MM.1S (cell line): ENCODE measurements around the gene COLEC12.

ENCODE experiments used
- DNase-seq: peaks from one replicate; pipeline ENCODE4 v3.0.0-alpha.2; 2015
- H2AFZ ChIP-seq: fragments of 300-600 bp; sonication (generic); 2 replicates; pipeline ENCODE4 v1.6.0; 2016; ENCODE audit warnings: antibody characterized with exemption, low read length
- H3F3A ChIP-seq: fragments of 300-600 bp; sonication (generic); 2 replicates; pipeline ENCODE4 v1.6.1; 2016; ENCODE audit warnings: mild to moderate bottlenecking, antibody characterized with exemption, low read length, moderate library complexity, mixed read lengths; ENCODE audit not compliant: insufficient read depth
- H3K27ac ChIP-seq: fragments of 300-600 bp; sonication (generic); 2 replicates; pipeline ENCODE4 v1.5.1; 2016; ENCODE audit warnings: mild to moderate bottlenecking, low read length
- H3K27me3 ChIP-seq: fragments of 300-600 bp; sonication (generic); replicated peaks from 2 replicates; pipeline ENCODE4 v1.6.0; 2016; ENCODE audit warnings: low read length; ENCODE audit not compliant: insufficient read depth
- H3K36me3 ChIP-seq: fragments of 300-600 bp; sonication (generic); replicated peaks from 2 replicates; pipeline ENCODE4 v1.6.1; 2016; ENCODE audit warnings: mild to moderate bottlenecking, low read length, mixed read lengths; ENCODE audit not compliant: insufficient read depth
- H3K4me1 ChIP-seq: fragments of 300-600 bp; sonication (generic); 2 replicates; pipeline ENCODE4 v1.6.1; 2016; ENCODE audit warnings: low read length, mixed read lengths
- H3K4me2 ChIP-seq: fragments of 300-600 bp; sonication (generic); 2 replicates; pipeline ENCODE4 v1.6.0; 2016; ENCODE audit warnings: low read depth, low read length
- H3K4me3 ChIP-seq: fragments of 300-600 bp; sonication (generic); 2 replicates; pipeline ENCODE4 v1.5.1; 2016; ENCODE audit warnings: low read length, mixed read lengths
- H3K79me2 ChIP-seq: fragments of 300-600 bp; sonication (generic); 2 replicates; pipeline ENCODE4 v1.6.1; 2016; ENCODE audit warnings: mixed run types, low read length, mixed read lengths
- H3K9ac ChIP-seq: fragments of 300-600 bp; sonication (generic); 2 replicates; pipeline ENCODE4 v1.6.1; 2016; ENCODE audit warnings: low read length, mixed read lengths
- H3K9me2 ChIP-seq: fragments of 300-600 bp; sonication (generic); replicated peaks from 2 replicates; pipeline ENCODE4 v1.6.1; 2016; ENCODE audit warnings: mild to moderate bottlenecking, low read length, mixed read lengths; ENCODE audit not compliant: insufficient read depth
- H3K9me3 ChIP-seq: fragments of 300-600 bp; sonication (generic); replicated peaks from 2 replicates; pipeline ENCODE4 v1.6.1; 2016; ENCODE audit warnings: mild to moderate bottlenecking, low read length, mixed read lengths; ENCODE audit not compliant: insufficient read depth
- H4K20me1 ChIP-seq: fragments of 300-600 bp; sonication (generic); 2 replicates; pipeline ENCODE4 v1.6.1; 2016; ENCODE audit warnings: mild to moderate bottlenecking, low read length, moderate library complexity, mixed read lengths; ENCODE audit not compliant: insufficient read depth
- CTCF ChIP-seq: fragments of 300-600 bp; sonication (generic); IDR thresholded peaks from 2 replicates; pipeline ENCODE4 v1.5.1; 2016; ENCODE audit warnings: antibody characterized with exemption, low read length, mixed read lengths
- EZH2 ChIP-seq: fragments of 300-600 bp; sonication (generic); optimal IDR thresholded peaks from 2 replicates; pipeline ENCODE3; 2017; ENCODE audit warnings: low read depth, mild to moderate bottlenecking, antibody characterized with exemption, low read length, mixed read lengths
- EZH2phosphoT487 ChIP-seq: fragments of 300-600 bp; sonication (generic); IDR thresholded peaks from 2 replicates; pipeline ENCODE4 v1.6.1; 2018; ENCODE audit warnings: antibody characterized with exemption, low read length

Gene COLEC12

GRCh38 chr18:415617-416612 is 84.6 kb downstream of the COLEC12 start:
- H3K27me3 ChIP-seq, result no peaks in the 10 kb centered on the region
- no peaks in the 10 kb centered on the region for H3K79me2 ChIP-seq
- H3K4me2 ChIP-seq, result no peak overlapping the region
- TF ChIP-seq EZH2phosphoT487 (no peak), EZH2 (no peak), CTCF (no peak)
- H4K20me1 ChIP-seq, result no peaks in the 10 kb centered on the region
- no peak overlapping the region for H3K27ac ChIP-seq
- H3K4me3 ChIP-seq, result no peak overlapping the region
- no peaks in the 10 kb centered on the region for H3K36me3 ChIP-seq
- H3K9me3 ChIP-seq, result no peaks in the 10 kb centered on the region
- H3K9ac ChIP-seq, result no peak overlapping the region
- DNase-seq, result no peak
- no peak overlapping the region for H2AFZ ChIP-seq
- H3F3A ChIP-seq, result no peaks in the 10 kb centered on the region
- H3K9me2 ChIP-seq, result no peaks in the 10 kb centered on the region
- no peaks in the 10 kb centered on the region for H3K4me1 ChIP-seq

- Histone ChIP-seq H3K27ac (no peak overlapping the region), H4K20me1 (no peaks in the 10 kb centered on the region), H3K4me3 (no peak overlapping the region), H3K9ac (no peak overlapping the region), H3K9me3 (no peaks in the 10 kb centered on the region), H3K9me2 (no peaks in the 10 kb centered on the region), H3K79me2 (no peaks in the 10 kb centered on the region), H3K4me2 (no peak overlapping the region), H3K4me1 (no peaks in the 10 kb centered on the region), H2AFZ (no peak overlapping the region), H3K27me3 (no peaks in the 10 kb centered on the region), H3F3A (no peaks in the 10 kb centered on the region), H3K36me3 (no peaks in the 10 kb centered on the region)
- TF ChIP-seq EZH2, result no peak
- no peak for TF ChIP-seq EZH2phosphoT487
- no peak for TF ChIP-seq CTCF
- DNase-seq, result no peak
Measured at GRCh38 chr18:415047-415446, 85.5 kb downstream of the COLEC12 start.

GRCh38 chr18:413233-413632 is 87.3 kb downstream of the COLEC12 start:
- Histone ChIP-seq H3K27ac (no peak overlapping the region), H3K79me2 (no peaks in the 10 kb centered on the region), H3K4me2 (no peak overlapping the region), H3K36me3 (no peaks in the 10 kb centered on the region), H3F3A (no peaks in the 10 kb centered on the region), H3K27me3 (no peaks in the 10 kb centered on the region), H3K4me1 (no peaks in the 10 kb centered on the region), H3K4me3 (no peak overlapping the region), H2AFZ (no peak overlapping the region), H3K9ac (no peak overlapping the region), H3K9me3 (no peaks in the 10 kb centered on the region), H3K9me2 (no peaks in the 10 kb centered on the region), H4K20me1 (no peaks in the 10 kb centered on the region)
- no peak for DNase-seq
- TF ChIP-seq EZH2phosphoT487 (no peak), EZH2 (no peak), CTCF (no peak)
